A673 (cell line): ENCODE measurements around the gene SPAG9. TPM values are rescaled to one million over a fixed set of nuclear protein-coding genes. Genes with fewer than 3 reads are reported as not detected.

Experiments
- BruUV-seq: library from RNA; stranded (reverse); fragments of 400-500 nt; replicated peaks from 2 replicates; lab custom pipeline; 2021; lab: Mats Ljungman, UMichigan
- CTCF ChIA-PET: fragments of 300-600 bp; sonication (Branson Sonifier 250); formaldehyde crosslinking; loops from one replicate; lab custom pipeline; 2022; ENCODE audit warnings: antibody characterized with exemption; lab: Charles Lee
- POLR2A ChIA-PET: fragments of 300-600 bp; sonication (Branson Sonifier 250); formaldehyde crosslinking; loops from one replicate; lab custom pipeline; 2022; ENCODE audit warnings: antibody characterized with exemption; ENCODE audit not compliant: low non-redundant PET; lab: Charles Lee
- DNase-seq: peaks from one replicate; pipeline ENCODE4 v3.0.0-alpha.2; 2015; ENCODE audit warnings: low spot score
- H3K27ac ChIP-seq: fragments of 200-600 bp; sonication (generic); 2 replicates; pipeline ENCODE4 v1.5.1; 2016; ENCODE audit warnings: mixed run types, low read depth, mild to moderate bottlenecking, mixed read lengths, antibody characterized with exemption, low read length; ENCODE audit not compliant: poor library complexity, severe bottlenecking
- H3K27me3 ChIP-seq: fragments of 200-600 bp; sonication (generic); replicated peaks from 2 replicates; pipeline ENCODE4 v1.6.1; 2017; ENCODE audit warnings: mixed run types, low read depth, mild to moderate bottlenecking, mixed read lengths, antibody characterized with exemption, low read length; ENCODE audit not compliant: insufficient read depth, poor library complexity
- H3K36me3 ChIP-seq: fragments of 200-600 bp; sonication (generic); 2 replicates; pipeline ENCODE4 v1.6.1; 2016; ENCODE audit warnings: mixed run types, mild to moderate bottlenecking, mixed read lengths, antibody characterized with exemption, low read length; ENCODE audit not compliant: insufficient read depth, poor library complexity, severe bottlenecking
- H3K4me1 ChIP-seq: fragments of 200-600 bp; sonication (generic); 2 replicates; pipeline ENCODE4 v1.6.1; 2017; ENCODE audit warnings: mixed run types, mild to moderate bottlenecking, mixed read lengths, antibody characterized with exemption, low read length; ENCODE audit not compliant: insufficient read depth, poor library complexity, severe bottlenecking
- H3K4me3 ChIP-seq: fragments of 200-600 bp; sonication (generic); 2 replicates; pipeline ENCODE4 v1.5.1; 2016; ENCODE audit warnings: low read depth, mixed run types, mild to moderate bottlenecking, mixed read lengths, low read length; ENCODE audit not compliant: poor library complexity, severe bottlenecking
- H3K9me3 ChIP-seq: fragments of 200-600 bp; sonication (generic); 2 replicates; pipeline ENCODE4 v1.6.1; 2016; ENCODE audit warnings: mixed run types, low read depth, mild to moderate bottlenecking, mixed read lengths, antibody characterized with exemption, low read length; ENCODE audit not compliant: poor library complexity, severe bottlenecking
- EZH2 ChIP-seq: fragments of 200-600 bp; sonication (generic); IDR thresholded peaks from 2 replicates; pipeline ENCODE4 v1.6.1; 2017; ENCODE audit warnings: borderline replicate concordance, low read depth, mild to moderate bottlenecking, mixed read lengths, antibody characterized with exemption, low read length; ENCODE audit not compliant: poor library complexity, severe bottlenecking
- intact Hi-C: fragments of 100-400 bp; cut with micrococcal nuclease; formaldehyde crosslinking; loops from one replicate; pipeline ENCODE4 v1.10.0; 2022; ENCODE audit not compliant: unreplicated experiment
- total RNA-seq: library from RNA; stranded (reverse); gene quantifications from 2 replicates; pipeline ENCODE4 v1.2.3, GENCODE V29; 2021
- TF ChIP-seq, protein P1 (sequence below): fragments of 300-800, 200-600 bp; sonication (generic); conservative IDR thresholded peaks from 2 replicates; pipeline ENCODE4 v1.5.1; 2017; ENCODE audit warnings: low read depth, mild to moderate bottlenecking, antibody characterized with exemption, low read length, moderate library complexity, mixed read lengths

Gene SPAG9
- total RNA-seq, 1 experiment from 2014 or later, result 82.0 TPM

DNA sequence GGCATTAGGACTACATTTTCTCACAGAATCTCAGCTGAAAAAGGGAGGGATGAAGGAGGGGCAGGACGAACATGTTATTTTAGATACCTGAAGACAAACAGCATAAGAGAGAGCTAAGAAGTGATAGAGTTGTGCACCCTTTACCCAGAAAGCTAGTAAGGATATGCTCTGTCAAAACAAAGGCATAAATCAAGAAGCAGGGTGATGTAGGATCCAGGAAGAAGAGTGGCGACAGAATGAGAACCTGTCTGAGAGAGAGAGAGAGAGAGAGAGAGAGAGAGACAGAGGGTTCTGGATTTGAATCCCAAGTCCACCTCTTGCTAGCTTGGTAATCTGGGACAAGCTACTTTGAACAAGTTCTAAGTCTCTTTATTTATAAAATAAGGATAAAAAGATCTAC, 103.4 kb downstream of the SPAG9 start:
- intact Hi-C loops, result loop anchor here (5.0 kb wide), 1 partner anchor 60 kb away; no protein-coding TSS in a partner anchor
- Histone ChIP-seq H3K4me3 (no peak overlapping the region), H3K9me3 (no peaks in the 10 kb centered on the region), H3K27ac (no peak overlapping the region), H3K27me3 (no peaks in the 10 kb centered on the region), H3K4me1 (peaks cover 3% of the 10 kb centered on the region), H3K36me3 (peaks cover 16% of the 10 kb centered on the region)
- DNase-seq, result no peak
- no TSS peak for BruUV-seq
- CTCF ChIA-PET, result interaction anchor here (0.6 kb wide), 1 partner anchor 111 kb away, joined by 4 read pairs; no protein-coding TSS in a partner anchor
- no peak for TF ChIP-seq EZH2
- TF ChIP-seq, protein P1, sequence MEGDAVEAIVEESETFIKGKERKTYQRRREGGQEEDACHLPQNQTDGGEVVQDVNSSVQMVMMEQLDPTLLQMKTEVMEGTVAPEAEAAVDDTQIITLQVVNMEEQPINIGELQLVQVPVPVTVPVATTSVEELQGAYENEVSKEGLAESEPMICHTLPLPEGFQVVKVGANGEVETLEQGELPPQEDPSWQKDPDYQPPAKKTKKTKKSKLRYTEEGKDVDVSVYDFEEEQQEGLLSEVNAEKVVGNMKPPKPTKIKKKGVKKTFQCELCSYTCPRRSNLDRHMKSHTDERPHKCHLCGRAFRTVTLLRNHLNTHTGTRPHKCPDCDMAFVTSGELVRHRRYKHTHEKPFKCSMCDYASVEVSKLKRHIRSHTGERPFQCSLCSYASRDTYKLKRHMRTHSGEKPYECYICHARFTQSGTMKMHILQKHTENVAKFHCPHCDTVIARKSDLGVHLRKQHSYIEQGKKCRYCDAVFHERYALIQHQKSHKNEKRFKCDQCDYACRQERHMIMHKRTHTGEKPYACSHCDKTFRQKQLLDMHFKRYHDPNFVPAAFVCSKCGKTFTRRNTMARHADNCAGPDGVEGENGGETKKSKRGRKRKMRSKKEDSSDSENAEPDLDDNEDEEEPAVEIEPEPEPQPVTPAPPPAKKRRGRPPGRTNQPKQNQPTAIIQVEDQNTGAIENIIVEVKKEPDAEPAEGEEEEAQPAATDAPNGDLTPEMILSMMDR, result no peak
- POLR2A ChIA-PET, result no interaction called here

DNA sequence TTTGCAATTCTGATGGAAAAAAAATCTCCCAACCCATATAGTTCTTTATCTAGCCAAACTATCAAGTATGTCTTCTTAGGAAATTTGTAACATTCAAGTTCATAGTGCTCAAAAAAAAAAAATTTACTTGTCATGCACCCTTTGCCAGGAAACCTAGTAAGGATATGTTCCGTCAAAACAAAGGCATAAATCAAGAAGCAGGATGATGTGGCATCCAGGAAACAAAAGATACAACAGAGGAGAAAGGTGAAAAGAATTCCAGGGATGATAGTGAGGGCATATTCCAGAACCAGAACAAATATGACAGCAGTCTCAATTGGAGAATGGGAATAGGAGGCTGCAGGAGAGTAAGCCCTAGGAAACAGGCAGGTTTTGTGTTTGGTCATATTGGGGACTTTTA, 104.6 kb downstream of the SPAG9 start:
- no peak overlapping the region for H3K27ac ChIP-seq
- no TSS peak for BruUV-seq
- ChIA-PET POLR2A (no interaction called here), CTCF (no interaction called here)
- H3K9me3 ChIP-seq, result no peaks in the 10 kb centered on the region
- no peak overlapping the region for H3K4me3 ChIP-seq
- H3K27me3 ChIP-seq, result no peaks in the 10 kb centered on the region
- peaks cover 16% of the 10 kb centered on the region for H3K36me3 ChIP-seq
- peaks cover 3% of the 10 kb centered on the region for H3K4me1 ChIP-seq
- intact Hi-C loops, result loop anchor here (5.0 kb wide), 1 partner anchor 59 kb away; no protein-coding TSS in a partner anchor
- DNase-seq, result no peak
- no peak for TF ChIP-seq EZH2
- TF ChIP-seq, protein P1, result no peak

DNA sequence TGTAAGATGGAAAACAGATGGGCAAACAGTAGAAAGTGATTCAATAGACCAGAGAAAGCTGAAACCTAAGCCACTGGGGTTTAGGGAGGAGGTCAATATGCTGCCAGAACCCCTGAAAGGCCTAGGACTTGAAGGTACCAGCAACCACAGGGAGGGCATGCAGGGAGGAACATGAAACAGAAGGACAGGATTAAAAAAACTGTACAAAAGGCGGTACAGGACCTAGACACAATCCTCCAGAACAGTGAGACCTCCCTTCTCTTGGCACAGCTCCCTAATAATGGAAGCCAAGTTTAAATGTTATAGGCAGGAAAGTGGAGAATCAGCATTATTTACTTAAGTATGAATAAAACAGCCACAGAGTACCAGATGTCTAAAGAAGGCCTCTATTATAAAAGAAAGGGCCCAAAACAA, 105.5 kb downstream of the SPAG9 start:
- intact Hi-C loops, result loop anchor here (5.0 kb wide), 1 partner anchor 58 kb away; no protein-coding TSS in a partner anchor
- peaks cover 3% of the 10 kb centered on the region for H3K4me1 ChIP-seq
- H3K36me3 ChIP-seq, result peaks cover 8% of the 10 kb centered on the region
- no peaks in the 10 kb centered on the region for H3K27me3 ChIP-seq
- peak; percentile 17 for DNase-seq
- TF ChIP-seq, protein P1, result no peak
- no peak for TF ChIP-seq EZH2
- H3K27ac ChIP-seq, result no peak overlapping the region
- ChIA-PET CTCF (no interaction called here), POLR2A (no interaction called here)
- no peaks in the 10 kb centered on the region for H3K9me3 ChIP-seq
- no peak overlapping the region for H3K4me3 ChIP-seq
- no TSS peak for BruUV-seq
